Stimulated activated naive CD4-positive, alpha-beta T cell treated with Interleukin-2 at 50 U/mL for 16 hours (primary cell): ENCODE data around the gene AHI1.
"Not testable (repeated sequence)": the region's sequence is repeated elsewhere in the genome, so short reads cannot be mapped to it uniquely, and the experiment has no call there.

Experiments used
- DNase-seq: peaks from one replicate; lab custom pipeline; 2025; lab: John Stamatoyannopoulos, UW

Gene AHI1

GRCh38 chr6:135260612-135261011 lies 236.9 kb downstream of the AHI1 start:
- DNase-seq = no peak

GRCh38 chr6:135258970-135259369 lies 238.6 kb downstream of the AHI1 start:
- DNase-seq = no peak

GRCh38 chr6:135257631-135258405 lies 239.7 kb downstream of the AHI1 start:
- no peak for DNase-seq

- DNase-seq = no peak
Measured at GRCh38 chr6:135256866-135257265, 240.7 kb downstream of the AHI1 start.

- no peak for DNase-seq
Measured at GRCh38 chr6:135254471-135254870, 243.1 kb downstream of the AHI1 start.

GRCh38 chr6:135251498-135252441 lies 245.8 kb downstream of the AHI1 start:
- DNase-seq = no peak

GRCh38 chr6:135250751-135251497 lies 246.6 kb downstream of the AHI1 start:
- DNase-seq = no peak

- no peak for DNase-seq
Measured at GRCh38 chr6:135250234-135250633, 247.3 kb downstream of the AHI1 start.

- not testable (repeated sequence) for DNase-seq
Measured at GRCh38 chr6:135246412-135247012, 251.0 kb downstream of the AHI1 start.

GRCh38 chr6:135244805-135245204 lies 252.7 kb downstream of the AHI1 start:
- no peak for DNase-seq

GRCh38 chr6:135243871-135244796 lies 253.4 kb downstream of the AHI1 start:
- no peak for DNase-seq

GRCh38 chr6:135240711-135241110 lies 256.8 kb downstream of the AHI1 start:
- DNase-seq = no peak

- DNase-seq = no peak
Measured at GRCh38 chr6:135236732-135237131, 260.8 kb downstream of the AHI1 start.

GRCh38 chr6:135236319-135236718 lies 261.2 kb downstream of the AHI1 start:
- no peak for DNase-seq

GRCh38 chr6:135235716-135236115 lies 261.8 kb downstream of the AHI1 start:
- no peak for DNase-seq

GRCh38 chr6:135234492-135234780 lies 263.1 kb downstream of the AHI1 start:
- no peak for DNase-seq

- DNase-seq = no peak
Measured at GRCh38 chr6:135233686-135234491, 263.7 kb downstream of the AHI1 start.
